Measurements from ENCODE around the gene SLIT3.

GRCh38 chr5:169116961-169117461, 183.9 kb downstream of the SLIT3 start:
- no peak for TF ChIP-seq CTCF (IDR thresholded peaks at IDR 0.05; ENCODE audit: poor library complexity)
- no peak for TF ChIP-seq EZH2 (IDR thresholded peaks at IDR 0.05; ENCODE audit: borderline replicate concordance)
